22Rv1 (cell line): ENCODE measurements around the gene KCNAB1.

ENCODE experiments used
- H3K27ac ChIP-seq: fragments of 450-650 bp; 2 replicates; pipeline ENCODE4 v1.5.1; 2017
- ZFX ChIP-seq: fragments of 450-650 bp; IDR thresholded peaks from 2 replicates; pipeline ENCODE4 v1.6.1; 2017; ENCODE audit warnings: antibody characterized with exemption, borderline replicate concordance
- TF ChIP-seq, protein P1 (sequence below): fragments of 450-650 bp; IDR thresholded peaks from 2 replicates; pipeline ENCODE4 v1.5.1; 2017; ENCODE audit warnings: mild to moderate bottlenecking

KCNAB1 gene

DNA sequence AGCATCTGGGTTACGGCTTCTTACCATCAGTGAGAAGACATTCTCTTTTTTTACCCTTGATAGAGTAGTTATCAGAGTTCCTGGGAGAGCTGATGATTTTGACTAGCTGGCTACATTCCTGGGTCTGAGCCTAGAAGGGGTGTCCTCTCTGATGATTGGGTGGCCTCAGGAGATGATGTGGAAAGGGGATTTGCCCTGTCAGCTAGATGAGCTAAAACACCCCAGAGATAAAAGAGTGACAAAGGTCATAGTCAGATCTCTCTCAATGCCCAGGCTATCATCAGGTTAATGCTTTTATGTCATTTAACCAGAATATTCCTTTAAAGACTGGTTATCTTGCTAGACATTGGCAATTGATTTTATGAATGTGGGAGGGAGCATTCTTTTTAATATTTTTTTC lies 130.2 kb downstream of the KCNAB1 start:
- TF ChIP-seq ZFX = no peak
- TF ChIP-seq, protein P1, sequence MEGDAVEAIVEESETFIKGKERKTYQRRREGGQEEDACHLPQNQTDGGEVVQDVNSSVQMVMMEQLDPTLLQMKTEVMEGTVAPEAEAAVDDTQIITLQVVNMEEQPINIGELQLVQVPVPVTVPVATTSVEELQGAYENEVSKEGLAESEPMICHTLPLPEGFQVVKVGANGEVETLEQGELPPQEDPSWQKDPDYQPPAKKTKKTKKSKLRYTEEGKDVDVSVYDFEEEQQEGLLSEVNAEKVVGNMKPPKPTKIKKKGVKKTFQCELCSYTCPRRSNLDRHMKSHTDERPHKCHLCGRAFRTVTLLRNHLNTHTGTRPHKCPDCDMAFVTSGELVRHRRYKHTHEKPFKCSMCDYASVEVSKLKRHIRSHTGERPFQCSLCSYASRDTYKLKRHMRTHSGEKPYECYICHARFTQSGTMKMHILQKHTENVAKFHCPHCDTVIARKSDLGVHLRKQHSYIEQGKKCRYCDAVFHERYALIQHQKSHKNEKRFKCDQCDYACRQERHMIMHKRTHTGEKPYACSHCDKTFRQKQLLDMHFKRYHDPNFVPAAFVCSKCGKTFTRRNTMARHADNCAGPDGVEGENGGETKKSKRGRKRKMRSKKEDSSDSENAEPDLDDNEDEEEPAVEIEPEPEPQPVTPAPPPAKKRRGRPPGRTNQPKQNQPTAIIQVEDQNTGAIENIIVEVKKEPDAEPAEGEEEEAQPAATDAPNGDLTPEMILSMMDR = no peak
- H3K27ac ChIP-seq = no peak overlapping the region

DNA sequence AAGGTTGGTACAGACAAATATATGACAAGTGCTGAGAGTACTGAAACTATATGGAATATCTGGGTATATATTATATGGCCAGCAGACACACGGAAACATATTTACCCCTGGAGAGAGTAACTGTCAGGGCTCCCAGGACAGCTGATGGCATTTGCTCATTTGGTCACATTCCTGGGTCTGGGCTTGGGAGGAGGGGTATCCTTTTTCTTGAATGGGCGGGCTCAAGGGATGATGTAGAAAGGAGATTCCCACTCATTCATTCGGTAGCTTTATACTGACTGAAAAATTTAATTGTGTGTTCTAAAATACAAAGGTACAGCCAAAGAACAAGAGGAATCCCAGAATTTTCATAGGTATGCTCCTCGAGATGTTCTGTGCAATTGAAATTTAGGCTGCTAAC lies 131.0 kb downstream of the KCNAB1 start:
- no peak overlapping the region for H3K27ac ChIP-seq
- TF ChIP-seq, protein P1 = no peak
- no peak for TF ChIP-seq ZFX

DNA sequence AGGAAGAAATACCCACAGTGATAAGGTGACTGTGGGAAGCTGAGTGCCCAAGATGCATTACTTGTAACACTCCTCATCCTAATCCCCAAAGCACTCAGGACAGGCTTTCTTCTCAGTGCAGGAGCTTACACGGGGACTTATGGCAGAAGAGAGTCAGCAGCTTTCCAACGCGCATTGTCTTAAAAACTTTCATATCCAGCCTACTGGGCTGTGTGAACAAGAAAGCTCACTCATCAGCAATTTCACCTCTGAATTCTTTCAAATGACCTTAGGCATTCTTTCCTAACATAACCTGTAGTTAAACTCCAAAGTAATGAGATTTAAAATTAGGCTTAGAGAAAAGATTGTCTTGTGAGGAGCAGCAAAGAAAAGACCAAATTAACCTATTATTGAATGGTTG lies 132.3 kb downstream of the KCNAB1 start:
- no peak overlapping the region for H3K27ac ChIP-seq
- TF ChIP-seq, protein P1 = no peak
- no peak for TF ChIP-seq ZFX

DNA sequence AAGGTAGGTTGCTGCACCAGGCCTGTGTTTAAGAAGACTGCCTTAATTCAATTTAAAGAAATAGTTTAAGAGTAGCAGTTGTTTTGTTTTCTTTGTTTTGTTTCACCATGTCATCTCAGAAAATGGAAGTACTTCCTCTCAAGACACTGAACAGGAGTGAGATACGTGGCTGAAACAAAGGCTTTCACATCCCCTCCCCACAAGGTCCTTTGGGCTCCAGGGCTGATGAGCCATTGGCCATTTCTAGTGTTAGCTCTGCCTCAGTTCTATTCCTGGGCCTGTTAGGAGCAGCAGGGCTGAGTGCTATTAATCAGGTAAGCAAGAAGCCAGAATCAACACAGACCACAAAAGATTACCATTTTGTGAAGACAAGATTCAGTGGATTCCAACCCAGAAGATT lies 132.8 kb downstream of the KCNAB1 start:
- TF ChIP-seq, protein P1 = no peak
- TF ChIP-seq ZFX = no peak
- H3K27ac ChIP-seq = no peak overlapping the region

DNA sequence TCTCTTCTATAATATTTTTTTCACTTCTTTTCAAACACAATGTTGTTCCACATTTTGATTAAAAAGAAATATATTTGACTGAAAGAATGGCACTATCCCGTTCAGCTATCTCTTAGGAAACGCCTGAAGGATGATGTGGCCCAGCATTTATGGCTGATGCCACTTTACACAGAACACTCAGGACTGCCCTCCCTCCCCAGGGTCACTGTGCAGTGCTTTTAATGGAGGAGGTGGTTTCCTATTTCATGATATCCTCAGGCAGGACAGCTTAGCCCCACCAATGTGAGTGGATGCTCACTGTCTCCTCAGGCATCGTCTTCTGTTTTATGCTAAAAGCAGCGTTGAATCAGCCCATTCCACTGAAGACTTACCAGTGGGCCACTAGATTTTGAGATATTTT lies 135.9 kb downstream of the KCNAB1 start:
- no peak for TF ChIP-seq ZFX
- TF ChIP-seq, protein P1 = no peak
- no peak overlapping the region for H3K27ac ChIP-seq

DNA sequence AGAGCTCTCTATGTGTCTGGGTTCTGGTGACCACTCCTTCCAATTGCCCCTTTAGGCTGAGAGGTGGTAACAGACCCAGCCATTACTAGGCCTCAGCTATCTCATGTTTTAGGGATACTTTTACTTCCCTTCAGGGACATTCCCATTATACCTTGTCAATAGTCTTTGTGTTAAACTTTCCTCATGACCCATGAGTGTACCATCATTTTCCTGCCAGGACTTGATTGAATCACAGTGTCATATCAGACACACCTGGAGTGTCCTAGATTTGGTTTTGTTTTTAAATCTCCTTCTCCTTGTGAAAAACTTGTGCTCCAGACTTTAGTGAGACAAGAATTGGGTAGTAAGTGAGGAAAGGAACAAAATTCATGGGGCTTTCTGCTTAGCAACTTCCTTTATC lies 136.6 kb downstream of the KCNAB1 start:
- TF ChIP-seq, protein P1 = no peak
- TF ChIP-seq ZFX = no peak
- no peak overlapping the region for H3K27ac ChIP-seq

DNA sequence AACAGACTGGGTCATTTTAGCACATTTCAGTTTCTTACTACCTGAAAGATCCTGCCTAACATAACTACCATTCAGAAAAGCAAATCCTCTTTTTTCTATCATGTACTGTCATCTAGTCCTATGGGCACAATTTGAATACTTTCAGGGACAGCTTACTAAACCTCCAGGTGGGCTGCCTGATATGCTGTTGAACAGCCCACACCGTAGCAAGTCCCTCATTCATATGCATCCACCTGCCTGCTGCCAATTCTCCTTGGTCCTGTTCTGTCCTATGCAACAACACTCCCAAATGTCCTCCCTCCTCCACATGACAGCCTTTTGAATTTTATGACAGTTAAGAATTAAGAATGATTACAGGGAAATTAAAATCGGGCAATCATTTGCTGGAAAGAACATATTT lies 137.9 kb downstream of the KCNAB1 start:
- no peak for TF ChIP-seq ZFX
- TF ChIP-seq, protein P1 = no peak
- H3K27ac ChIP-seq = no peak overlapping the region
